Type B pancreatic cell (in vitro differentiated cells): ENCODE measurements around the gene STIM1. TPM values are rescaled to one million over a fixed set of nuclear protein-coding genes. Genes with fewer than 3 reads are reported as not detected.
A peak's percentile ranks its signal among the peaks of the same experiment; 100 is the strongest.

Experiments
- DNase-seq: peaks from one replicate; pipeline ENCODE4 v3.0.0; 2021; ENCODE audit warnings: mixed read lengths; ENCODE audit not compliant: unreplicated experiment; ENCODE audit errors: extremely low spot score
- H3K27ac Mint-ChIP-seq: 2 replicates; pipeline ENCODE4 v1.8.0; 2021; ENCODE audit warnings: mild to moderate bottlenecking, mixed read lengths
- H3K27me3 Mint-ChIP-seq: 2 replicates; pipeline ENCODE4 v1.8.0; 2021; ENCODE audit warnings: mixed read lengths
- H3K36me3 Mint-ChIP-seq: 2 replicates; pipeline ENCODE4 v1.8.0; 2021; ENCODE audit warnings: mixed read lengths
- H3K4me1 Mint-ChIP-seq: one replicate; pipeline ENCODE4 v1.8.0; 2021; ENCODE audit warnings: mixed read lengths; ENCODE audit not compliant: unreplicated experiment
- H3K4me3 Mint-ChIP-seq: 2 replicates; pipeline ENCODE4 v1.8.0; 2021; ENCODE audit warnings: mild to moderate bottlenecking, mixed read lengths
- H3K9me3 Mint-ChIP-seq: 2 replicates; pipeline ENCODE4 v1.8.0; 2021; ENCODE audit warnings: mixed read lengths
- CTCF ChIP-seq: fragments of 200-600 bp; sonication (generic); conservative IDR thresholded peaks from 2 replicates; pipeline ENCODE4 v1.5.0; 2021; ENCODE audit warnings: antibody characterized with exemption, mild to moderate bottlenecking
- total RNA-seq: library from RNA; stranded (reverse); gene quantifications from 2 replicates; pipeline ENCODE4 v1.2.1, GENCODE V29; 2021; ENCODE audit warnings: low replicate concordance

Gene STIM1
- total RNA-seq, 1 donor from 2014 or later = 38.9 TPM

- TF ChIP-seq CTCF = no peak
- Mint-ChIP-seq H3K27ac (no peak overlapping the region), H3K9me3 (no peaks in the 10 kb centered on the region), H3K4me3 (no peak overlapping the region), H3K27me3 (no peaks in the 10 kb centered on the region), H3K36me3 (no peaks in the 10 kb centered on the region), H3K4me1 (peaks cover 45% of the 10 kb centered on the region)
- DNase-seq = no peak
Measured at GRCh38 chr11:3876613-3877012, 21.1 kb downstream of the STIM1 start.

- peak overlapping the region; percentile 77 for H3K27ac Mint-ChIP-seq
- H3K4me3 Mint-ChIP-seq = peak overlapping the region; percentile 41
- peaks cover 45% of the 10 kb centered on the region for H3K4me1 Mint-ChIP-seq
- TF ChIP-seq CTCF = no peak
- no peaks in the 10 kb centered on the region for H3K9me3 Mint-ChIP-seq
- no peaks in the 10 kb centered on the region for H3K27me3 Mint-ChIP-seq
- H3K36me3 Mint-ChIP-seq = no peaks in the 10 kb centered on the region
- no peak for DNase-seq
Measured at GRCh38 chr11:3877364-3878257, 22.1 kb downstream of the STIM1 start.

- Mint-ChIP-seq H3K27ac (peak overlapping the region; percentile 77), H3K4me3 (no peak overlapping the region), H3K27me3 (no peaks in the 10 kb centered on the region), H3K36me3 (no peaks in the 10 kb centered on the region), H3K4me1 (peaks cover 45% of the 10 kb centered on the region), H3K9me3 (no peaks in the 10 kb centered on the region)
- no peak for TF ChIP-seq CTCF
- DNase-seq = no peak
Measured at GRCh38 chr11:3878258-3878584, 22.8 kb downstream of the STIM1 start.

GRCh38 chr11:3879216-3879966, 23.9 kb downstream of the STIM1 start:
- H3K27ac Mint-ChIP-seq = peak overlapping the region; percentile 57
- no peaks in the 10 kb centered on the region for H3K36me3 Mint-ChIP-seq
- no peaks in the 10 kb centered on the region for H3K27me3 Mint-ChIP-seq
- no peak overlapping the region for H3K4me3 Mint-ChIP-seq
- H3K4me1 Mint-ChIP-seq = peaks cover 36% of the 10 kb centered on the region
- no peak for TF ChIP-seq CTCF
- DNase-seq = no peak
- H3K9me3 Mint-ChIP-seq = no peaks in the 10 kb centered on the region

GRCh38 chr11:3879967-3880542, 24.6 kb downstream of the STIM1 start:
- peaks cover 34% of the 10 kb centered on the region for H3K4me1 Mint-ChIP-seq
- peak overlapping the region; percentile 57 for H3K27ac Mint-ChIP-seq
- no peaks in the 10 kb centered on the region for H3K9me3 Mint-ChIP-seq
- DNase-seq = no peak
- H3K36me3 Mint-ChIP-seq = no peaks in the 10 kb centered on the region
- no peak for TF ChIP-seq CTCF
- no peaks in the 10 kb centered on the region for H3K27me3 Mint-ChIP-seq
- peak overlapping the region; percentile 58 for H3K4me3 Mint-ChIP-seq
